ENCODE results near the gene SETD7.

DNA sequence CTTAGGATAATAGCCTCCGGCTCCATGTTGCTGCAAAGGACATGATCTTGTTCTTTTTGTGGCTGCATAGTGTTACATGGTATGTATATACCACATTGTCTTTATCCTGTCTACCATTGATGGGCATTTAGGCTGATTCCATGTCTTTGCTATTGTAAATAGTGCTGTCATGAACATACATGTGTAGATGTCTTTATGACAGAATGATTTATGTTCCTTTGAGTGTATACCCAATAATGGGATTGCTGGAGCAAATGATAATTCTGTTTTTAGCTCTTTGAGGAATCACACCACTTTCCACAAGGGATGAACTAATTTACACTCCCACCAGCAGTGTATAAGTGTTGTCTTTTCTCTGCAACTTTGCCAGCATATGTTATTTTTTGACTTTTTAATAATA is 97.5 kb downstream of the SETD7 start:
- no peak for TF ChIP-seq GATA3 (IDR thresholded peaks at IDR 0.05; ENCODE audit: low read depth, low read length)
- no peak for TF ChIP-seq GATA2 (IDR thresholded peaks at IDR 0.05; ENCODE audit: low read depth, low read length)
